Measurements from ENCODE around the gene RPTOR. TPM values are rescaled to one million over a fixed set of nuclear protein-coding genes. Genes with fewer than 3 reads are reported as not detected.

Gene RPTOR
- polyA plus RNA-seq, 3 donors from 2014 or later = 1.8 to 10.2 (median 3.8) TPM

- H3K4me3 Mint-ChIP-seq = peak overlapping the region in 1 of 5 donors; percentile 82
These were observed 444.9 kb downstream of the RPTOR start for GRCh38 chr17:80989586-80989913.

DNA sequence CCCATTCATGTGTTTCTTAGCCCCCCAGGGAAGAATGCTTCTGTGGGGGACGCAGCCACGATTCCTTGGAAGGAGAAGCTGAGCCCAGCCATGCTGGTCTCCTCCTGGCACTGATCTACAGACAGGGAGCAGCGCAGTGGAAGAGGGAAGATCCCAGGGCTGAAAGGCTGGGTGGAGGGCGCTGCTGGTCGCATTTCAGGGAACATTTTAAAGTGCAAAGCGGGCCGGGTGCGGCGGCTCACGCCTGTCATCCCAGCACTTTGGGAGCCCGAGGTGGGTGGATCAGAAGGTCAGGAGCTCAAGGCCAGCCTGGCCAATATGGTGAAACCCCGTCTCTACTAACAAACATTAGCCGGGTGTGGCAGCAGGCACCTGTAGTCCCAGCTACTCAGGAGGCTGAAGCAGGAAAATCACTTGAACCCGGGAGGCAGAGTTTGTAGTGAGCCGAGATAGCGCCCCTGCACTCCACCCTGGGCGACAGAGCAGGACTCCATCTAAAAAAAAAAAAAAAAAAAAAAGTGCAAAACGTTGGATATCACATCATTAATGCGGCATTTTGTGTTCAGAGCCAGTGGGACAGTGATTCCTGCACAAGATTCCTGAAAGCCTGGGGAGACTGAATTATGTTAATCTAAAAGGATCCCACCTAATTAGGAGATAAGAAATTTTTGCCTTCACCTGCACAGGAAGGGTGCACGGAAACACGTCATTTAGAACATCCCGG, 446.4 kb downstream of the RPTOR start:
- H3K27me3 Mint-ChIP-seq (ENCODE audit: low read depth in 3 of 3) = peaks cover 9 to 27% (median 20%) of the 10 kb centered on the region in 3 donors
- H3K9me3 Mint-ChIP-seq = no peaks in the 10 kb centered on the region
- H3K4me3 Mint-ChIP-seq = peak overlapping the region; percentile 72 to 87 (median 83)
- H3K27ac Mint-ChIP-seq = peak overlapping the region in 5 of 6 donors; percentile 31 to 87 (median 56)
- peaks cover 26 to 31% of the 10 kb centered on the region in 2 donors for H3K4me1 Mint-ChIP-seq
- peaks cover 0 to 6% (median 0%) of the 10 kb centered on the region in 3 donors for H3K36me3 Mint-ChIP-seq
- DNase-seq = no peak

More at GRCh38 chr17:80989586-80989913, 444.9 kb downstream of the RPTOR start:
- H3K36me3 Mint-ChIP-seq = no peaks in the 10 kb centered on the region
- peaks cover 26 to 29% of the 10 kb centered on the region in 2 donors for H3K4me1 Mint-ChIP-seq
- no peak for DNase-seq
- no peaks in the 10 kb centered on the region for H3K9me3 Mint-ChIP-seq
- H3K27ac Mint-ChIP-seq = no peak overlapping the region
- peaks cover 9 to 27% (median 20%) of the 10 kb centered on the region in 3 donors for H3K27me3 Mint-ChIP-seq (ENCODE audit: low read depth in 3 of 3)

GRCh38 chr17:80991645-80992076, 447.0 kb downstream of the RPTOR start, which contains the start of gene CHMP6:
TSS of gene CHMP6 (plus strand) at chr17:80991841. CDS start at chr17:80991919, 78 bp downstream.
- H3K27me3 Mint-ChIP-seq (ENCODE audit: low read depth in 3 of 3) = peaks cover 9 to 27% (median 20%) of the 10 kb centered on the region in 3 donors
- H3K36me3 Mint-ChIP-seq = peaks cover 0 to 6% (median 0%) of the 10 kb centered on the region in 3 donors
- H3K27ac Mint-ChIP-seq = peak within 1 kb of the TSS in 5 of 6 donors; percentile 31 to 87 (median 81)
- H3K4me3 Mint-ChIP-seq = peak within 1 kb of the TSS; percentile 83 to 87 (median 84)
- H3K4me1 Mint-ChIP-seq = peaks cover 26 to 31% of the 10 kb centered on the region in 2 donors
- no peaks in the 10 kb centered on the region for H3K9me3 Mint-ChIP-seq
- peak; percentile 76 to 80 (median 80) for DNase-seq

- Mint-ChIP-seq H3K27ac (peak overlapping the region in 4 of 6 donors; percentile 34 to 84 (median 78)), H3K4me3 (peak overlapping the region; percentile 75 to 85 (median 81)), H3K27me3 (ENCODE audit: low read depth in 3 of 3) (peaks cover 9 to 27% (median 20%) of the 10 kb centered on the region in 3 donors), H3K9me3 (no peaks in the 10 kb centered on the region), H3K4me1 (peaks cover 26 to 33% of the 10 kb centered on the region in 2 donors), H3K36me3 (peaks cover 0 to 6% (median 0%) of the 10 kb centered on the region in 3 donors)
- DNase-seq = no peak
These were observed 447.7 kb downstream of the RPTOR start for GRCh38 chr17:80992077-80992947.

DNA sequence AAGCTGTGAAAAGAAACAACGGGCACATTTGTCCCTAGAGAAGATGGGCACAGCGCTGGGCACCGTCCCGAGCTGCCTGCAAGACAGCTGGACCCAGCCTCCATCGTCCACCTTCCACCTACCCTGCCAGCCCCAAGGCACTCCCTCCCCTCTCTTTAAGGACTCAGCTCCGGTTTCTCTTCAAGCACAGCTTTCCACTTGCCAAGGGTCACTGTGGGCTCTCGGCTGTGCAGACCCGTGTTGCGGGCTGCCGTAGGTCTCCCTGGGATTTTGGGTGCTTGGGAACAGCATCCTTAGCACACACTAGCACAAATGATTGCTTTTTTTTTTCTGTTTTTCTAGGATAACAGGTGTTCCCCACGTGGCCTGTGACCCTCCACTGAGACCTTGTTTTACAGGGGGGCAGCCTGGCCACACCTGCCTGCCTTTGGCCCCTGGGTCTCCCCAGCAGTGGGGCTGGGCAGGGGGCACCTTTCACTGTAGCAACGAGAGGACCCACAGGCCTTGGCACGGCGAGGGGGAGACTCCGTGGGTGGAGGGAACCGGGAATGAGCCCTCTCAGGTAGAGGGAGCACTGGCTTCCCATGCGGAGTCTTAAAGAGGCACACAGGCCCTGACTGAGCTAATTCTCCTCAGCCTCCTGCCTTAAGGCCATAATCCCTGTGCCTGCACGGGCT, 448.4 kb downstream of the RPTOR start:
- DNase-seq = no peak
- Mint-ChIP-seq H3K27ac (peak overlapping the region in 5 of 6 donors; percentile 34 to 84 (median 78)), H3K27me3 (ENCODE audit: low read depth in 3 of 3) (peaks cover 9 to 27% (median 20%) of the 10 kb centered on the region in 3 donors)

DNA sequence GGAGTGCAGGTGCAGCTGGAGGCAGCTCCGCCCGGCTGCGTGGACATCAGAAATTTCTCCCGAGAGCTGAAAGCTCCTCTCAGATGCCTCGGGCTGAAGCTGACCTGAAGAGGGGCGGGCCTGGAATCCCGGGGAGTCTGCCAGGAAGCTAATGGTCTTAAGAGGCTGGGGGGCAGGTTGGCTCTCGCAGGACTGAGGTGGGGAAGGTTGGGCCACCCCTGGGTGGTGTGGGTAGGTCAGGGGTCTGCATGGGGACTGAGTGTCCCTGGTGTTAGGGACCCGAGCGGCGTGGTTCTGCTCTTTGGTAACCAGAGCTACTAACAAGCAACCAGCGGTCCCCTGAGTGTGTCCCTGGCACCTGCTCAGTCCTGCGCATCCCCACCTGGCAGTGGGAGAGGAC, 450.5 kb downstream of the RPTOR start:
- H3K4me1 Mint-ChIP-seq = peaks cover 24 to 34% of the 10 kb centered on the region in 2 donors
- H3K9me3 Mint-ChIP-seq = no peaks in the 10 kb centered on the region
- no peak overlapping the region for H3K4me3 Mint-ChIP-seq
- no peak overlapping the region for H3K27ac Mint-ChIP-seq
- peaks cover 9 to 21% (median 14%) of the 10 kb centered on the region in 3 donors for H3K27me3 Mint-ChIP-seq (ENCODE audit: low read depth in 3 of 3)
- no peak for DNase-seq
- peaks cover 0 to 10% (median 0%) of the 10 kb centered on the region in 3 donors for H3K36me3 Mint-ChIP-seq

More for the DNA sequence above, 448.4 kb downstream of the RPTOR start:
- Mint-ChIP-seq H3K4me1 (peaks cover 26 to 33% of the 10 kb centered on the region in 2 donors), H3K9me3 (no peaks in the 10 kb centered on the region), H3K36me3 (peaks cover 0 to 6% (median 0%) of the 10 kb centered on the region in 3 donors), H3K4me3 (peak overlapping the region; percentile 75 to 85 (median 81))

DNA sequence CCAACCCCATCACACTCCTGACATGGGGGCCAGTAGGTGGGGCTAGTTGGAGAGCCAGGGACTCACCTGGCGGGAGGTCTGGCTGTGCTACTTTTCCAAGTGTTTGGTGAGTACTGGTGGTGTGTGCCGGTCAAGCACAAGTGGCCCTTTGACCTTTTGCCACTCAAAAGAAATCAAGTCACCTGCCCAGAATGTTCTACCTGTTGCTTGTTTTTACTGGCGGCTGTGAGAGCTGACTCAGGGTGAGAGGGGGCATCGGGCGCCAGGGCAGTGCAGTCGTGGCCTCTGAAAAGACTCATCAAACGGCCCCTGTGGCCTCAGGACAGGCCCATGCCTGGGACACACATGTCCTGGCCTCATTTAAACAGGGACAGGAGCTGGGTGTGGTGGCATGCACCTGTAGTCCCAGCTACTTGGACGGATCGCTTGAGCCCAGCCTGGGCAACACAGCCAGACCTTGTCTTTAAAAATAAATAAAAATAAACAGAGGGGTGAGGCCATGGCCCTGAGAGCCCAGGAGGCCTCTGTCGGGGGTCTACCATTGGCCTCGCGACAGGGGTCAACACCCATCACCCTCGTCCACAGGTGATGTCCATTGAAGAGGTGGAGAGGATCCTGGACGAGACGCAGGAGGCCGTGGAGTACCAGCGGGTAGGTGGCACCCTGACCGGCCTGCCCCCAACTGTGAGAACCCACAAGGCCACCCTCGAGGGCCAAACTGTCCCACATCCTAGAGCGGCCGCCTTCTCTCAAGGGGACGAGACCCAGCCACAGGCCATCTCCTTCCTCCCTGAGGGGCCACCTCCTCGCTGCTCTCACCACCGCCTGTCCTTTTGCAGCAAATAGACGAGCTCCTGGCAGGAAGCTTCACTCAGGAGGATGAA, 452.0 kb downstream of the RPTOR start:
- Mint-ChIP-seq H3K27me3 (ENCODE audit: low read depth in 3 of 3) (peaks cover 2 to 9% (median 6%) of the 10 kb centered on the region in 3 donors), H3K9me3 (no peaks in the 10 kb centered on the region), H3K27ac (peak overlapping the region in 3 of 6 donors; percentile 19 to 76 (median 30)), H3K4me3 (peak overlapping the region in 1 of 5 donors; percentile 16), H3K36me3 (peaks cover 0 to 10% (median 0%) of the 10 kb centered on the region in 3 donors), H3K4me1 (peaks cover 17 to 30% of the 10 kb centered on the region in 2 donors)
- no peak for DNase-seq

GRCh38 chr17:80997424-80998117, 452.9 kb downstream of the RPTOR start:
- peaks cover 20 to 34% of the 10 kb centered on the region in 2 donors for H3K4me1 Mint-ChIP-seq
- H3K27me3 Mint-ChIP-seq (ENCODE audit: low read depth in 3 of 3) = peaks cover 2 to 10% (median 9%) of the 10 kb centered on the region in 3 donors
- peak in 2 of 3 donors; percentile 30 to 42 for DNase-seq
- H3K27ac Mint-ChIP-seq = peak overlapping the region in 3 of 6 donors; percentile 19 to 76 (median 30)
- no peaks in the 10 kb centered on the region for H3K9me3 Mint-ChIP-seq
- H3K4me3 Mint-ChIP-seq = no peak overlapping the region
- peaks cover 0 to 10% (median 0%) of the 10 kb centered on the region in 3 donors for H3K36me3 Mint-ChIP-seq

GRCh38 chr17:80998118-80998747, 453.6 kb downstream of the RPTOR start:
- Mint-ChIP-seq H3K27ac (peak overlapping the region in 3 of 6 donors; percentile 70 to 91 (median 85)), H3K27me3 (ENCODE audit: low read depth in 3 of 3) (peaks cover 2 to 6% (median 6%) of the 10 kb centered on the region in 3 donors), H3K4me3 (peak overlapping the region in 1 of 5 donors; percentile 48), H3K4me1 (peaks cover 15 to 35% of the 10 kb centered on the region in 2 donors), H3K9me3 (no peaks in the 10 kb centered on the region), H3K36me3 (peaks cover 0 to 10% (median 0%) of the 10 kb centered on the region in 3 donors)
- DNase-seq = no peak

- Mint-ChIP-seq H3K27ac (peak overlapping the region; percentile 34 to 91 (median 77)), H3K4me1 (peaks cover 17 to 36% of the 10 kb centered on the region in 2 donors), H3K27me3 (ENCODE audit: low read depth in 3 of 3) (peaks cover 4 to 9% (median 8%) of the 10 kb centered on the region in 3 donors), H3K4me3 (peak overlapping the region in 4 of 5 donors; percentile 2 to 59 (median 46)), H3K36me3 (peaks cover 0 to 10% (median 0%) of the 10 kb centered on the region in 3 donors), H3K9me3 (no peaks in the 10 kb centered on the region)
- no peak for DNase-seq
These were observed 454.3 kb downstream of the RPTOR start for GRCh38 chr17:80998748-80999535.

Measured in immature natural killer cell (primary cell).